NCI-H1092 treated with DMSO at 0.1 percent for 48 hours (cell line): Measurements from ENCODE around the gene GOLGA6L22.
"Not testable (repeated sequence)": the region's sequence is repeated elsewhere in the genome, so short reads cannot be mapped to it uniquely, and the experiment has no call there.

ENCODE experiments used
- DNase-seq: peaks from one replicate; lab custom pipeline; 2025; lab: John Stamatoyannopoulos, UW

Gene GOLGA6L22

DNA sequence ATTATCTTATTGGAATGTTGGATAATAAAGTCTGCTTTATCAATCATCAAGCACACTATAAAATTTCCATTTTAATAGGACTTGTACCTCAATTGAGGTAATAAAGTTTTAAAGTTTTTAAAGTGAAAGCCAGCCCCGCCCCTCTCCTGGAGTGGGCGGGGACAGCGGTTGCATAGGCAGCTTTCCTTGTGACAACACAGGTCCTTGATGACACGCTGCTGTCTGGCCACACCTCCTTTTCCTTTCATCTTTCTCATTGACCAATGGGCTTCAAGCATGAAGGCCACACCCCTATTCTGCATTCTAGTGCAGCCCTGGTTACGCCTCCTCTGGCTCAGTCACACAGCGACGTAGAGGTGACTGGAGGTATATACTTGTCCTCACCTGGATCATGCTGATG, at the start of gene GOLGA6L22:
TSS of gene GOLGA6L22 (plus strand) at position 301 of the 400 bp plus-strand sequence. CDS start at position 392, 91 bp downstream.
- DNase-seq: not testable (repeated sequence)

GRCh38 chr15:22417288-22417687, 41.4 kb upstream of the GOLGA6L22 start:
- not testable (repeated sequence) for DNase-seq

DNA sequence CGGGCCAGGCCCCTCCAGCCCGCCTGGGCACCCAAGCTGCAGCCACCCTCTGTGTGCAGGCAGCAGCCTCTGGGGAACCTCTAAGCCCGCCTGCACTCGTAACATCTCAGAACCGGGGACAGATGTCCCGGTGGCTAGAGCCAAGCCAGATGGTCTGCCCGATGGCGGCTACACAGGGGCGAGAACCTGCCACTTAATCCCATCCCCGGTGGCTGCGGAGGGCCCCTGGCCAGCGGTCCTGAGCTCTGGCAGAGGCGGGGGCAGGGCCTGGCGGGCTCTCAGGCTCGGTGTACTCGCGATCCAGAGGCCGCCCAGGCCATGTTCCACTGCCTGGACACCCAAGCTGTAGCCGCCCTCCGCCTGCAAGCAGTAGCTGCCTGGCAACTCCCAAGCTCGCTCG, 40.9 kb upstream of the GOLGA6L22 start:
- DNase-seq: not testable (repeated sequence)

DNA sequence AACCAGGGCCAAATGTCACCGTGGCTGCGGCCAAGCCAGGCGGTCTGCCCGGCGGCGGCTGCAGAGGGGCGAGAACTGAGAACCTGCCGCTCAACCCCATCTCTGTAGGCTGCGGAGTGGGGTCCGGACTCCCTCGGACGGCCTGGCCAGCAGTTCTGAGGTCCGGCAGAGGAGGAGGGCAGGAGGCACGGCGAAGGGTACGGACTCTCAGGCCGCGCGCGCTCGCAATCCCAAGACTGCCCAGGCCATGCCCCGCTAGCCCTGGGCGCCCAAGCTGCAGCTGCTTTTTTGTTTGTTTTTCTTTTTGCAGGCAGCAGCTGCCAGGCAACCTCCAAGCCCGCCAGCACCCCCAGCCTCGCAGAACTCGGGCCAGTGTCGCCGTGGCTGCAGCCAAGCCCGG, 40.5 kb upstream of the GOLGA6L22 start:
- not testable (repeated sequence) for DNase-seq

DNA sequence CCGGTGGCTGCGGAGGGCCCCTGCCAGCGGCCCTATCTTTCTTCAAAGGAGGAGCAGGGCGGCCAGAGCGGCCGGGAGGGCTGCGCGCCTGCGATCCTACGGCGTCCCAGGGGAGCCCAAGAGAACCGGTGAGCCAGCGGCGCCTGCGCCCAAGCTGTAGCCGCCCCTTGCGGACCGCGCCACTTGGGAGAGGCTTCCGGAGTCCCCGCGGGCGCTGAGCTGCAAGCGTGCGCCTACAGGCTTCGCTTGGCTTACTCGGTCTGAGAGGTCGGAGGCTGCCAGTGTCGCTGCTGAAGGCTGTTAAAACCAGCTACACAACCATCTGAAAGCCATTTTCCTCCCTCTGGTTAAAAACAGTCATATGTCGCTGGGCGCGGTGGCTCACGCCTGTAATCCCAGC, 40.0 kb upstream of the GOLGA6L22 start:
- DNase-seq: not testable (repeated sequence)

DNA sequence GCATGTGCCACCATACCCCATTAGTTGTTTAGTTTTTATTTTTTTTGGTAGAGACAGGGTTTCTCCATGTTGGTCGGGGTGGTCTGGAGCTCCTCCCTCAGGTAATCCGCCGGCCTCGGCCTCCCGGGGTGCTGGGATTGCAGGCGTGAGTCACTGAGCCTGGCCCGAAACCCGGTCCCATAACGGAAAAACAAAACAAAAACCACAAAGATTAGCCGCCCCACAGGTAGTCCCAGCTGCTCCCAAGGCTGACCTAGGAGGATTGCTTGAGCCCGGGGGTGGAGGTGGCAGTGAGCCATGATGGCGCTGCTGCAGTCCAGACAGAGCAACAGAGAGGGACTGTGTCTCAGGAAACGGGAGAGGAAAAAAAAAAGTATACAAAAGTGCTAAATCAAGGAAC, 38.4 kb upstream of the GOLGA6L22 start:
- not testable (repeated sequence) for DNase-seq

- DNase-seq: not testable (repeated sequence)
Measured at GRCh38 chr15:22429426-22429825, 29.3 kb upstream of the GOLGA6L22 start.

- DNase-seq: not testable (repeated sequence)
Measured at GRCh38 chr15:22431687-22432086, 27.0 kb upstream of the GOLGA6L22 start.

DNA sequence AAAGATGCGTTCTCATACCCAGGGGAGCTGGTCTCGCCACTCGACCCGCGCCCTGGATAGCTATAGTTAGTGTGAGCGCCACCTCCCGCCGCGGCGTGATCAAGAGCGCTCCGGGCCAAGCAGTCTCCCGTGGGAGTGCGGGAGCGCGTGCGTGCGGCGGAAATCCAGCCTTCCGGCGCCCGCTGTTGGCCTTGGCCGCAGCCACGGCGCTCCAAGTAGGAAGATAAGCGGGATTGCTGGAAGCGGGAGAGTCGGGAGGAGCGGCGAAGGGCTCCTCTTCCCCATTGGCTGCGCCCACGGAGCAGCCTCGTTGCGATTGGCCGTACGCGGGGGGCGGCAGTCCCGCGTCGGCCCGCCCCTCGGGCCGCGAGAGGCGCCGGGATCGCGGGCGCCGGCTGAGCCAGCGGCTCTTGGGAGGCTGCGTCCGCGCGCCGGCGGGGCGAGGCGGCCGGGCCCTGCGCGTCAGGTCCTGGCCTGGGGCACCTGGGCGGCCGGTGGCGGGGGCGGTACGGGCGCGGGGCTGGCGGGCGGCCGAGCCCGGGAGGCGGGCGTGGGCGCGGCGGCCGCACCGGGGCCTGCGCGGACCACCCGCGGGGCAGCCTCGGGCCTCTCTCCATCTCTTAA, 35.9 kb downstream of the GOLGA6L22 start:
- DNase-seq: not testable (repeated sequence)

GRCh38 chr15:22497200-22497599, 38.5 kb downstream of the GOLGA6L22 start:
- DNase-seq: not testable (repeated sequence)

- not testable (repeated sequence) for DNase-seq
Measured at GRCh38 chr15:22498220-22498925, 39.7 kb downstream of the GOLGA6L22 start.

DNA sequence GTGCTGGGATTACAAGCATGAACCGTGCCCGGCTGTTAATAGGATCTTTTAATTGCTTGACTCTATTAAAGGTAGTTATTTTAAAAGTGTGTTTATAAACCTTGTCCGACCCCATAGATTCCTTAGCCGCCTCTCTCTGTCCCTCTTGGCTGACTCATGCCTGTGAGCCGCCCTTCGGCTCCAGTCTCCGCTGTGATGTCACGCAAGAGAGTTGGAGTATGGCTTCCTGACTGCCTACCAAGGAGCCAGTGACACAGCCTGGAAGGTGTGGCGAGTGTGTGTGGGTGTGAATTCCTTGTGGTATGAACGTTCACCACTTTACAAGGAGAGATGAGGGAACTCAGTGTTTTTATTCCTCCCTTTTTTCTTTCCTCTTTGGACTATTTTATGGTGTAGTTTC, 43.6 kb downstream of the GOLGA6L22 start:
- DNase-seq: not testable (repeated sequence)

DNA sequence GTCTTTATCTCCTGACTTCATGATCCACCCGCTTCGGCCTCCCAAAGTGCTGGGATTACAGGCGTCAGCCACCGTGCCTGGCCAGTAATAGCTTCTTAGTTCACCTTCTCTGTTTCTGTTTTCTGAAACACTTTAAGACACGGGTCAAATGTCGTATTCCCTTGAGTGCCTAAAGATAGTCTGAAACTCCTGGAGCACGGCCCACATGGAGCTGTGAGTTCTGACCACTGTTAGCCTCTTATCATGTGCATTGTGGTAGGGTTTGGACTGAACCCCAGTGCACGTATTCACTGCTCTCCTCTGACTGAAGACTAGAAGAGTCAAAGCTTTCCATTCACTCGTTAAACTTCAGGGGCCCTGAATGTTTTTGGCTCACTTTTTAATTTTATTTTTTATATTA, 48.3 kb downstream of the GOLGA6L22 start:
- DNase-seq: not testable (repeated sequence)

GRCh38 chr15:22516140-22516539, 57.4 kb downstream of the GOLGA6L22 start:
- DNase-seq: not testable (repeated sequence)
